Coronary artery (tissue), 2 donors: ENCODE results near the gene CARD9.

ENCODE experiments used
- DNase-seq: peaks from one replicate; pipeline ENCODE4 v3.0.0-alpha.2; 2017; ENCODE audit warnings: low spot score
- H3K27ac ChIP-seq, 2 donors: fragments of 200-600 bp; sonication (generic); one replicate each; pipeline ENCODE4 v1.5.1; 2016 to 2019
- H3K4me3 ChIP-seq: fragments of 200-600 bp; sonication (generic); 2 replicates; pipeline ENCODE4 v1.5.1; 2016; ENCODE audit warnings: mild to moderate bottlenecking, moderate library complexity
- CTCF ChIP-seq: fragments of 200-600 bp; sonication (generic); IDR thresholded peaks from one replicate; pipeline ENCODE4 v1.5.1; 2019; ENCODE audit warnings: antibody characterized with exemption

Gene CARD9

GRCh38 chr9:136373300-136374182 is at the start of gene CARD9:
Gene CARD9, minus strand, starts transcription at chr9:136373669. Its CDS starts 1,591 bp downstream, at chr9:136372078.
- TF ChIP-seq CTCF, result no peak
- DNase-seq, result no peak
- peak within 1 kb of the TSS in 1 of 2 donors; percentile 41 for H3K27ac ChIP-seq
- peak within 1 kb of the TSS; percentile 61 for H3K4me3 ChIP-seq

- DNase-seq, result no peak
- H3K4me3 ChIP-seq, result no peak overlapping the region
- H3K27ac ChIP-seq, result no peak overlapping the region
- no peak for TF ChIP-seq CTCF
Measured at GRCh38 chr9:136422876-136423275, 49.4 kb upstream of the CARD9 start.

- no peak for DNase-seq
- Histone ChIP-seq H3K27ac (no peak overlapping the region), H3K4me3 (no peak overlapping the region)
- TF ChIP-seq CTCF, result no peak
Measured at GRCh38 chr9:136421791-136422190, 48.3 kb upstream of the CARD9 start.

GRCh38 chr9:136419092-136419420 is 45.6 kb upstream of the CARD9 start:
- H3K27ac ChIP-seq, result no peak overlapping the region
- H3K4me3 ChIP-seq, result no peak overlapping the region
- TF ChIP-seq CTCF, result no peak
- DNase-seq, result no peak

GRCh38 chr9:136418182-136419091 is 45.0 kb upstream of the CARD9 start:
- no peak for DNase-seq
- H3K27ac ChIP-seq, result no peak overlapping the region
- no peak overlapping the region for H3K4me3 ChIP-seq
- no peak for TF ChIP-seq CTCF

- no peak overlapping the region for H3K4me3 ChIP-seq
- TF ChIP-seq CTCF, result no peak
- no peak overlapping the region for H3K27ac ChIP-seq
- DNase-seq, result no peak
Measured at GRCh38 chr9:136416914-136417313, 43.4 kb upstream of the CARD9 start.
